ENCODE results near the gene YAE1.
A peak's percentile ranks its signal among the peaks of the same experiment; 100 is the strongest.
"Not testable (repeated sequence)": the region's sequence is repeated elsewhere in the genome, so short reads cannot be mapped to it uniquely, and the experiment has no call there.

The YAE1 gene

GRCh38 chr7:39566023-39566921 is at the start of gene YAE1:
YAE1 (plus strand) TSS chr7:39566404; CDS start chr7:39566419, 15 bp downstream.
- DNase-seq (ENCODE audit: low read depth) = peak; percentile 58

- DNase-seq (ENCODE audit: low read depth) = no peak
Observed at GRCh38 chr7:39516498-39516897, 49.7 kb upstream of the YAE1 start.

GRCh38 chr7:39517240-39517639 is 49.0 kb upstream of the YAE1 start:
- DNase-seq (ENCODE audit: low read depth) = no peak

- no peak for DNase-seq (ENCODE audit: low read depth)
Observed at GRCh38 chr7:39525926-39526325, 40.3 kb upstream of the YAE1 start.

GRCh38 chr7:39526666-39527065 is 39.5 kb upstream of the YAE1 start:
- DNase-seq (ENCODE audit: low read depth) = no peak

GRCh38 chr7:39527296-39527695 is 38.9 kb upstream of the YAE1 start:
- no peak for DNase-seq (ENCODE audit: low read depth)

GRCh38 chr7:39527951-39528350 is 38.3 kb upstream of the YAE1 start:
- no peak for DNase-seq (ENCODE audit: low read depth)

GRCh38 chr7:39528849-39529248 is 37.4 kb upstream of the YAE1 start:
- no peak for DNase-seq (ENCODE audit: low read depth)

GRCh38 chr7:39529582-39529981 is 36.6 kb upstream of the YAE1 start:
- no peak for DNase-seq (ENCODE audit: low read depth)

GRCh38 chr7:39530971-39531370 is 35.2 kb upstream of the YAE1 start:
- DNase-seq (ENCODE audit: low read depth) = no peak

GRCh38 chr7:39531818-39532217 is 34.4 kb upstream of the YAE1 start:
- DNase-seq (ENCODE audit: low read depth) = no peak

GRCh38 chr7:39532832-39533231 is 33.4 kb upstream of the YAE1 start:
- no peak for DNase-seq (ENCODE audit: low read depth)

GRCh38 chr7:39534599-39534998 is 31.6 kb upstream of the YAE1 start:
- DNase-seq (ENCODE audit: low read depth) = no peak

- DNase-seq (ENCODE audit: low read depth) = no peak
Observed at GRCh38 chr7:39535064-39535463, 31.1 kb upstream of the YAE1 start.

GRCh38 chr7:39535720-39536119 is 30.5 kb upstream of the YAE1 start:
- DNase-seq (ENCODE audit: low read depth) = no peak

GRCh38 chr7:39536951-39537350 is 29.3 kb upstream of the YAE1 start:
- DNase-seq (ENCODE audit: low read depth) = no peak

- no peak for DNase-seq (ENCODE audit: low read depth)
Observed at GRCh38 chr7:39539816-39540215, 26.4 kb upstream of the YAE1 start.

- no peak for DNase-seq (ENCODE audit: low read depth)
Observed at GRCh38 chr7:39540320-39540719, 25.9 kb upstream of the YAE1 start.

- no peak for DNase-seq (ENCODE audit: low read depth)
Observed at GRCh38 chr7:39541511-39541910, 24.7 kb upstream of the YAE1 start.

GRCh38 chr7:39544774-39545173 is 21.4 kb upstream of the YAE1 start:
- DNase-seq (ENCODE audit: low read depth) = not testable (repeated sequence)

- DNase-seq (ENCODE audit: low read depth) = no peak
Observed at GRCh38 chr7:39547336-39547735, 18.9 kb upstream of the YAE1 start.

- DNase-seq (ENCODE audit: low read depth) = no peak
Observed at GRCh38 chr7:39550411-39550810, 15.8 kb upstream of the YAE1 start.

- no peak for DNase-seq (ENCODE audit: low read depth)
Observed at GRCh38 chr7:39553436-39553835, 12.8 kb upstream of the YAE1 start.

- no peak for DNase-seq (ENCODE audit: low read depth)
Observed at GRCh38 chr7:39554583-39555165, 11.5 kb upstream of the YAE1 start.
